ENCODE measurements around the gene LYRM4. TPM values are rescaled to one million over a fixed set of nuclear protein-coding genes. Genes with fewer than 3 reads are reported as not detected.
A peak's percentile ranks its signal among the peaks of the same experiment; 100 is the strongest.

LYRM4 gene
- total RNA-seq, 2 donors from 2014 or later, result 28.4 to 38.3 TPM

GRCh38 chr6:5082487-5083306, 178.1 kb downstream of the LYRM4 start:
- Mint-ChIP-seq H3K36me3 (ENCODE audit: insufficient read depth in 2 of 2) (peaks cover 1% of the 10 kb centered on the region in 2 donors), H3K27me3 (ENCODE audit: low read depth) (peaks cover 45% of the 10 kb centered on the region), H3K27ac (no peak overlapping the region), H3K4me3 (no peak overlapping the region), H3K9me3 (no peaks in the 10 kb centered on the region), H3K4me1 (ENCODE audit: low read depth) (no peaks in the 10 kb centered on the region)
- ATAC-seq (replicated peaks in 1 of 2) (no peak), DNase-seq (no peak)

- Mint-ChIP-seq H3K9me3 (no peaks in the 10 kb centered on the region), H3K36me3 (ENCODE audit: insufficient read depth in 2 of 2) (peaks cover 1% of the 10 kb centered on the region in 2 donors), H3K27ac (no peak overlapping the region), H3K4me3 (no peak overlapping the region), H3K4me1 (ENCODE audit: low read depth) (no peaks in the 10 kb centered on the region), H3K27me3 (ENCODE audit: low read depth) (peaks cover 37% of the 10 kb centered on the region)
- no peak for ATAC-seq (replicated peaks in 1 of 2)
- DNase-seq, result no peak
These were observed 178.8 kb downstream of the LYRM4 start for GRCh38 chr6:5081955-5082354.

- no peaks in the 10 kb centered on the region for H3K9me3 Mint-ChIP-seq
- ATAC-seq (replicated peaks in 1 of 2), result no peak
- no peak overlapping the region for H3K27ac Mint-ChIP-seq
- no peak for DNase-seq
- no peaks in the 10 kb centered on the region for H3K4me1 Mint-ChIP-seq (ENCODE audit: low read depth)
- peaks cover 29% of the 10 kb centered on the region for H3K27me3 Mint-ChIP-seq (ENCODE audit: low read depth)
- H3K36me3 Mint-ChIP-seq (ENCODE audit: insufficient read depth in 2 of 2), result peaks cover 1% of the 10 kb centered on the region in 2 donors
- no peak overlapping the region for H3K4me3 Mint-ChIP-seq
These were observed 179.6 kb downstream of the LYRM4 start for GRCh38 chr6:5081182-5081581.

GRCh38 chr6:5080574-5080973, 180.2 kb downstream of the LYRM4 start:
- Mint-ChIP-seq H3K4me1 (ENCODE audit: low read depth) (no peaks in the 10 kb centered on the region), H3K9me3 (no peaks in the 10 kb centered on the region), H3K27ac (no peak overlapping the region), H3K36me3 (ENCODE audit: insufficient read depth in 2 of 2) (peaks cover 1% of the 10 kb centered on the region in 2 donors), H3K27me3 (ENCODE audit: low read depth) (peaks cover 29% of the 10 kb centered on the region), H3K4me3 (no peak overlapping the region)
- DNase-seq (no peak), ATAC-seq (replicated peaks in 1 of 2) (no peak)

GRCh38 chr6:5079692-5080091, 181.1 kb downstream of the LYRM4 start:
- Mint-ChIP-seq H3K27ac (no peak overlapping the region), H3K4me3 (no peak overlapping the region), H3K4me1 (ENCODE audit: low read depth) (no peaks in the 10 kb centered on the region), H3K27me3 (ENCODE audit: low read depth) (peaks cover 36% of the 10 kb centered on the region), H3K9me3 (no peaks in the 10 kb centered on the region), H3K36me3 (ENCODE audit: insufficient read depth in 2 of 2) (peaks cover 0 to 1% of the 10 kb centered on the region in 2 donors)
- DNase-seq (no peak), ATAC-seq (replicated peaks in 1 of 2) (no peak)

GRCh38 chr6:5078121-5078669, 182.6 kb downstream of the LYRM4 start:
- ATAC-seq (replicated peaks in 1 of 2) (no peak), DNase-seq (no peak)
- Mint-ChIP-seq H3K9me3 (no peaks in the 10 kb centered on the region), H3K27me3 (ENCODE audit: low read depth) (peaks cover 28% of the 10 kb centered on the region), H3K27ac (no peak overlapping the region), H3K4me1 (ENCODE audit: low read depth) (no peaks in the 10 kb centered on the region), H3K36me3 (ENCODE audit: insufficient read depth in 2 of 2) (peaks cover 0 to 1% of the 10 kb centered on the region in 2 donors), H3K4me3 (no peak overlapping the region)

GRCh38 chr6:5076931-5077330, 183.8 kb downstream of the LYRM4 start:
- H3K27ac Mint-ChIP-seq, result no peak overlapping the region
- H3K9me3 Mint-ChIP-seq, result no peaks in the 10 kb centered on the region
- H3K36me3 Mint-ChIP-seq (ENCODE audit: insufficient read depth in 2 of 2), result peaks cover 0 to 1% of the 10 kb centered on the region in 2 donors
- ATAC-seq (replicated peaks in 1 of 2), result no peak
- peaks cover 6% of the 10 kb centered on the region for H3K4me1 Mint-ChIP-seq (ENCODE audit: low read depth)
- DNase-seq, result no peak
- H3K4me3 Mint-ChIP-seq, result no peak overlapping the region
- peaks cover 16% of the 10 kb centered on the region for H3K27me3 Mint-ChIP-seq (ENCODE audit: low read depth)

- no peak for DNase-seq
- H3K27me3 Mint-ChIP-seq (ENCODE audit: low read depth), result peaks cover 7% of the 10 kb centered on the region
- no peak overlapping the region for H3K4me3 Mint-ChIP-seq
- ATAC-seq (replicated peaks in 1 of 2), result no peak
- no peaks in the 10 kb centered on the region for H3K9me3 Mint-ChIP-seq
- H3K4me1 Mint-ChIP-seq (ENCODE audit: low read depth), result peaks cover 6% of the 10 kb centered on the region
- H3K36me3 Mint-ChIP-seq (ENCODE audit: insufficient read depth in 2 of 2), result no peaks in the 10 kb centered on the region
- H3K27ac Mint-ChIP-seq, result no peak overlapping the region
These were observed 186.8 kb downstream of the LYRM4 start for GRCh38 chr6:5073992-5074391.

- Mint-ChIP-seq H3K27ac (peak overlapping the region; percentile 51), H3K9me3 (no peaks in the 10 kb centered on the region), H3K4me3 (no peak overlapping the region), H3K36me3 (ENCODE audit: insufficient read depth in 2 of 2) (no peaks in the 10 kb centered on the region), H3K4me1 (ENCODE audit: low read depth) (peaks cover 6% of the 10 kb centered on the region), H3K27me3 (ENCODE audit: low read depth) (peaks cover 7% of the 10 kb centered on the region)
- DNase-seq, result peak in 1 of 2 donors; percentile 14
- ATAC-seq (replicated peaks in 1 of 2), result peak; percentile 61 to 62
These were observed 188.3 kb downstream of the LYRM4 start for GRCh38 chr6:5072440-5072839.

- Mint-ChIP-seq H3K9me3 (no peaks in the 10 kb centered on the region), H3K4me3 (no peak overlapping the region), H3K27ac (no peak overlapping the region), H3K4me1 (ENCODE audit: low read depth) (peaks cover 6% of the 10 kb centered on the region), H3K27me3 (ENCODE audit: low read depth) (peaks cover 7% of the 10 kb centered on the region), H3K36me3 (ENCODE audit: insufficient read depth in 2 of 2) (peaks cover 0 to 2% of the 10 kb centered on the region in 2 donors)
- ATAC-seq (replicated peaks in 1 of 2) (no peak), DNase-seq (no peak)
These were observed 189.5 kb downstream of the LYRM4 start for GRCh38 chr6:5071216-5071615.

- ATAC-seq (replicated peaks in 1 of 2) (no peak), DNase-seq (no peak)
- Mint-ChIP-seq H3K9me3 (peaks cover 0 to 1% of the 10 kb centered on the region in 2 donors), H3K27ac (no peak overlapping the region), H3K4me1 (ENCODE audit: low read depth) (peaks cover 6% of the 10 kb centered on the region), H3K4me3 (no peak overlapping the region), H3K36me3 (ENCODE audit: insufficient read depth in 2 of 2) (peaks cover 0 to 2% of the 10 kb centered on the region in 2 donors), H3K27me3 (ENCODE audit: low read depth) (no peaks in the 10 kb centered on the region)
These were observed 192.5 kb downstream of the LYRM4 start for GRCh38 chr6:5068153-5068751.

GRCh38 chr6:5067305-5067704, 193.4 kb downstream of the LYRM4 start:
- DNase-seq (no peak), ATAC-seq (replicated peaks in 1 of 2) (no peak)
- H3K27me3 Mint-ChIP-seq (ENCODE audit: low read depth), result no peaks in the 10 kb centered on the region
- no peak overlapping the region for H3K27ac Mint-ChIP-seq
- peaks cover 0 to 2% of the 10 kb centered on the region in 2 donors for H3K36me3 Mint-ChIP-seq (ENCODE audit: insufficient read depth in 2 of 2)
- H3K4me3 Mint-ChIP-seq, result no peak overlapping the region
- peaks cover 2% of the 10 kb centered on the region for H3K4me1 Mint-ChIP-seq (ENCODE audit: low read depth)
- H3K9me3 Mint-ChIP-seq, result peaks cover 0 to 1% of the 10 kb centered on the region in 2 donors

GRCh38 chr6:5066456-5067093, 194.2 kb downstream of the LYRM4 start:
- H3K36me3 Mint-ChIP-seq (ENCODE audit: insufficient read depth in 2 of 2), result peaks cover 0 to 2% of the 10 kb centered on the region in 2 donors
- peaks cover 0 to 1% of the 10 kb centered on the region in 2 donors for H3K9me3 Mint-ChIP-seq
- H3K4me3 Mint-ChIP-seq, result no peak overlapping the region
- H3K4me1 Mint-ChIP-seq (ENCODE audit: low read depth), result no peaks in the 10 kb centered on the region
- DNase-seq, result no peak
- no peaks in the 10 kb centered on the region for H3K27me3 Mint-ChIP-seq (ENCODE audit: low read depth)
- H3K27ac Mint-ChIP-seq, result no peak overlapping the region
- no peak for ATAC-seq (replicated peaks in 1 of 2)

Measured in activated T-cell treated with anti-CD3 and anti-CD28 coated beads, Interleukin-2, amount 50 U/mL, for 72 hours (primary cell).